Activated naive CD4-positive, alpha-beta T cell treated with anti-CD3 and anti-CD28 coated beads, Interleukin-2, amount 10 ng/mL, durations not matched to agents 7 days and 5 days (primary cell): ENCODE data around the gene NLRP3.

Experiments used
- CTCF ChIA-PET: fragments of 350-600 bp; sonication (Branson Sonifier 250); formaldehyde crosslinking; loops from one replicate; lab custom pipeline; 2021; ENCODE audit warnings: antibody characterized with exemption; lab: Charles Lee
- DNase-seq: peaks from one replicate; pipeline ENCODE4 v3.0.0-alpha.2; 2020
- H3K27ac Mint-ChIP-seq: one replicate; pipeline ENCODE4 v1.8.0; 2021; ENCODE audit warnings: mild to moderate bottlenecking, moderate library complexity, mixed read lengths
- H3K27me3 Mint-ChIP-seq: one replicate; pipeline ENCODE4 v1.8.0; 2021; ENCODE audit warnings: mild to moderate bottlenecking, mixed read lengths
- H3K36me3 Mint-ChIP-seq: one replicate; pipeline ENCODE4 v1.8.0; 2021; ENCODE audit warnings: mixed read lengths
- H3K4me1 Mint-ChIP-seq: one replicate; pipeline ENCODE4 v1.8.0; 2021; ENCODE audit warnings: mixed read lengths
- H3K4me3 Mint-ChIP-seq: one replicate; pipeline ENCODE4 v1.8.0; 2021; ENCODE audit warnings: mild to moderate bottlenecking, moderate library complexity, mixed read lengths
- H3K9me3 Mint-ChIP-seq: one replicate; pipeline ENCODE4 v1.8.0; 2021; ENCODE audit warnings: mixed read lengths

Gene NLRP3

GRCh38 chr1:247406014-247406656 is 9.8 kb upstream of the NLRP3 start:
- Mint-ChIP-seq H3K4me1 (peaks cover 45% of the 10 kb centered on the region), H3K4me3 (no peak overlapping the region), H3K27me3 (peaks cover 12% of the 10 kb centered on the region), H3K27ac (peak overlapping the region; percentile 87), H3K9me3 (peaks cover 3% of the 10 kb centered on the region), H3K36me3 (no peaks in the 10 kb centered on the region)
- CTCF ChIA-PET: no interaction called here
- no peak for DNase-seq

- H3K4me3 Mint-ChIP-seq: peak overlapping the region; percentile 40
- CTCF ChIA-PET: no interaction called here
- peaks cover 52% of the 10 kb centered on the region for H3K4me1 Mint-ChIP-seq
- H3K27ac Mint-ChIP-seq: peak overlapping the region; percentile 87
- H3K27me3 Mint-ChIP-seq: peaks cover 10% of the 10 kb centered on the region
- no peaks in the 10 kb centered on the region for H3K36me3 Mint-ChIP-seq
- H3K9me3 Mint-ChIP-seq: peaks cover 3% of the 10 kb centered on the region
- DNase-seq: peak; percentile 72
These were observed 8.8 kb upstream of the NLRP3 start for GRCh38 chr1:247407180-247407616.

GRCh38 chr1:247408100-247408499 is 7.9 kb upstream of the NLRP3 start:
- H3K9me3 Mint-ChIP-seq: peaks cover 3% of the 10 kb centered on the region
- peak overlapping the region; percentile 87 for H3K27ac Mint-ChIP-seq
- no peaks in the 10 kb centered on the region for H3K36me3 Mint-ChIP-seq
- H3K4me1 Mint-ChIP-seq: peaks cover 57% of the 10 kb centered on the region
- DNase-seq: no peak
- peaks cover 15% of the 10 kb centered on the region for H3K27me3 Mint-ChIP-seq
- CTCF ChIA-PET: no interaction called here
- peak overlapping the region; percentile 43 for H3K4me3 Mint-ChIP-seq

- peak overlapping the region; percentile 86 for H3K27ac Mint-ChIP-seq
- peak; percentile 58 for DNase-seq
- H3K36me3 Mint-ChIP-seq: no peaks in the 10 kb centered on the region
- peaks cover 14% of the 10 kb centered on the region for H3K27me3 Mint-ChIP-seq
- peak overlapping the region; percentile 40 for H3K4me3 Mint-ChIP-seq
- H3K4me1 Mint-ChIP-seq: peaks cover 66% of the 10 kb centered on the region
- CTCF ChIA-PET: interaction anchor here (1.7 kb wide), 1 partner anchor 20 kb away, joined by 9 read pairs; no protein-coding TSS in a partner anchor
- peaks cover 3% of the 10 kb centered on the region for H3K9me3 Mint-ChIP-seq
These were observed 6.0 kb upstream of the NLRP3 start for GRCh38 chr1:247409869-247410544.

- Mint-ChIP-seq H3K36me3 (peaks cover 3% of the 10 kb centered on the region), H3K27me3 (peaks cover 24% of the 10 kb centered on the region), H3K27ac (no peak overlapping the region), H3K9me3 (no peaks in the 10 kb centered on the region), H3K4me3 (no peak overlapping the region), H3K4me1 (peaks cover 74% of the 10 kb centered on the region)
- no peak for DNase-seq
- CTCF ChIA-PET: interaction anchor here (1.7 kb wide), 1 partner anchor 22 kb away, joined by 9 read pairs; no protein-coding TSS in a partner anchor
These were observed 4.2 kb upstream of the NLRP3 start for GRCh38 chr1:247411621-247412327.

GRCh38 chr1:247417831-247418230 is 1.9 kb downstream of the NLRP3 start:
- peak overlapping the region; percentile 7 for H3K4me3 Mint-ChIP-seq

GRCh38 chr1:247419336-247419735 is 3.4 kb downstream of the NLRP3 start:
- Mint-ChIP-seq H3K27me3 (peaks cover 13% of the 10 kb centered on the region), H3K9me3 (no peaks in the 10 kb centered on the region), H3K36me3 (peaks cover 27% of the 10 kb centered on the region), H3K27ac (no peak overlapping the region), H3K4me1 (peaks cover 59% of the 10 kb centered on the region), H3K4me3 (no peak overlapping the region)
- CTCF ChIA-PET: no interaction called here
- no peak for DNase-seq

More at GRCh38 chr1:247417831-247418230, 1.9 kb downstream of the NLRP3 start:
- CTCF ChIA-PET: interaction anchor here (2.6 kb wide), 1 partner anchor 28 kb away, joined by 12 read pairs; no protein-coding TSS in a partner anchor
- H3K36me3 Mint-ChIP-seq: peaks cover 18% of the 10 kb centered on the region
- no peak overlapping the region for H3K27ac Mint-ChIP-seq
- H3K4me1 Mint-ChIP-seq: peaks cover 66% of the 10 kb centered on the region
- H3K9me3 Mint-ChIP-seq: no peaks in the 10 kb centered on the region
- no peak for DNase-seq
- peaks cover 13% of the 10 kb centered on the region for H3K27me3 Mint-ChIP-seq

- CTCF ChIA-PET: interaction anchor here (1.9 to 2.3 kb wide), 2 partner anchors 31 to 65 kb away, joined by 4 to 6 read pairs; no protein-coding TSS in a partner anchor
- Mint-ChIP-seq H3K4me1 (peaks cover 45% of the 10 kb centered on the region), H3K9me3 (no peaks in the 10 kb centered on the region), H3K27me3 (peaks cover 5% of the 10 kb centered on the region), H3K36me3 (peaks cover 40% of the 10 kb centered on the region), H3K27ac (no peak overlapping the region), H3K4me3 (no peak overlapping the region)
- DNase-seq: no peak
These were observed 5.1 kb downstream of the NLRP3 start for GRCh38 chr1:247421074-247421473.

GRCh38 chr1:247429496-247429895 is 13.5 kb downstream of the NLRP3 start:
- Mint-ChIP-seq H3K27me3 (no peaks in the 10 kb centered on the region), H3K4me1 (peaks cover 1% of the 10 kb centered on the region), H3K36me3 (peaks cover 30% of the 10 kb centered on the region), H3K27ac (no peak overlapping the region), H3K9me3 (no peaks in the 10 kb centered on the region), H3K4me3 (no peak overlapping the region)
- CTCF ChIA-PET: no interaction called here
- no peak for DNase-seq

- peaks cover 8% of the 10 kb centered on the region for H3K4me1 Mint-ChIP-seq
- no peak overlapping the region for H3K4me3 Mint-ChIP-seq
- DNase-seq: no peak
- peaks cover 26% of the 10 kb centered on the region for H3K36me3 Mint-ChIP-seq
- no peaks in the 10 kb centered on the region for H3K9me3 Mint-ChIP-seq
- H3K27ac Mint-ChIP-seq: no peak overlapping the region
- CTCF ChIA-PET: no interaction called here
- no peaks in the 10 kb centered on the region for H3K27me3 Mint-ChIP-seq
These were observed 14.5 kb downstream of the NLRP3 start for GRCh38 chr1:247430434-247430833.

GRCh38 chr1:247431643-247432042 is 15.7 kb downstream of the NLRP3 start:
- no peak overlapping the region for H3K4me3 Mint-ChIP-seq
- H3K36me3 Mint-ChIP-seq: peaks cover 21% of the 10 kb centered on the region
- no peaks in the 10 kb centered on the region for H3K27me3 Mint-ChIP-seq
- CTCF ChIA-PET: no interaction called here
- no peak for DNase-seq
- H3K9me3 Mint-ChIP-seq: no peaks in the 10 kb centered on the region
- peaks cover 14% of the 10 kb centered on the region for H3K4me1 Mint-ChIP-seq
- no peak overlapping the region for H3K27ac Mint-ChIP-seq

- Mint-ChIP-seq H3K4me3 (no peak overlapping the region), H3K4me1 (peaks cover 14% of the 10 kb centered on the region), H3K9me3 (no peaks in the 10 kb centered on the region), H3K36me3 (peaks cover 25% of the 10 kb centered on the region), H3K27me3 (no peaks in the 10 kb centered on the region), H3K27ac (peak overlapping the region; percentile 21)
- CTCF ChIA-PET: interaction anchor here (1.2 kb wide), 1 partner anchor 44 kb away, joined by 4 read pairs; no protein-coding TSS in a partner anchor
- no peak for DNase-seq
These were observed 18.0 kb downstream of the NLRP3 start for GRCh38 chr1:247434005-247434404.

- Mint-ChIP-seq H3K36me3 (peaks cover 25% of the 10 kb centered on the region), H3K4me1 (peaks cover 14% of the 10 kb centered on the region), H3K4me3 (no peak overlapping the region), H3K9me3 (no peaks in the 10 kb centered on the region), H3K27me3 (no peaks in the 10 kb centered on the region), H3K27ac (no peak overlapping the region)
- no peak for DNase-seq
- CTCF ChIA-PET: interaction anchor here (0.6 kb wide), 1 partner anchor 45 kb away, joined by 3 read pairs; no protein-coding TSS in a partner anchor
These were observed 19.2 kb downstream of the NLRP3 start for GRCh38 chr1:247435030-247435758.
